Osteocyte (in vitro differentiated cells): ENCODE data around the gene FOXJ1. TPM values are rescaled to one million over a fixed set of nuclear protein-coding genes. Genes with fewer than 3 reads are reported as not detected.
"Not testable (repeated sequence)": the region's sequence is repeated elsewhere in the genome, so short reads cannot be mapped to it uniquely, and the experiment has no call there.

Experiments used
- DNase-seq: peaks from one replicate; pipeline ENCODE4 v3.0.0; 2021; ENCODE audit warnings: mixed read lengths; ENCODE audit not compliant: unreplicated experiment; ENCODE audit errors: extremely low spot score
- H3K27ac Mint-ChIP-seq: one replicate; pipeline ENCODE4 v1.8.0; 2021; ENCODE audit warnings: mild to moderate bottlenecking, mixed read lengths; ENCODE audit not compliant: unreplicated experiment
- H3K27me3 Mint-ChIP-seq: one replicate; pipeline ENCODE4 v1.8.0; 2021; ENCODE audit warnings: mixed read lengths; ENCODE audit not compliant: unreplicated experiment
- H3K36me3 Mint-ChIP-seq: one replicate; pipeline ENCODE4 v1.8.0; 2021; ENCODE audit warnings: mixed read lengths; ENCODE audit not compliant: unreplicated experiment
- H3K4me1 Mint-ChIP-seq: one replicate; pipeline ENCODE4 v1.8.0; 2021; ENCODE audit warnings: mixed read lengths; ENCODE audit not compliant: unreplicated experiment
- H3K4me3 Mint-ChIP-seq: one replicate; pipeline ENCODE4 v1.8.0; 2021; ENCODE audit warnings: mild to moderate bottlenecking, moderate library complexity, mixed read lengths; ENCODE audit not compliant: unreplicated experiment
- H3K9me3 Mint-ChIP-seq: one replicate; pipeline ENCODE4 v1.8.0; 2021; ENCODE audit warnings: mixed read lengths; ENCODE audit not compliant: unreplicated experiment
- long read RNA-seq: library from polyadenylated mRNA; unstranded; transcript quantifications from one replicate; pipeline ENCODE4 v2.0.0, GENCODE V29; 2021
- total RNA-seq: library from RNA; stranded (reverse); gene quantifications from 2 replicates; pipeline ENCODE4 v1.2.1, GENCODE V29; 2021
- TF ChIP-seq, protein P1 (sequence below): fragments of 200-600 bp; sonication (generic); IDR thresholded peaks from 2 replicates; pipeline ENCODE4 v1.5.0; 2021; ENCODE audit warnings: antibody characterized with exemption, mild to moderate bottlenecking, moderate library complexity

Gene FOXJ1, protein sequence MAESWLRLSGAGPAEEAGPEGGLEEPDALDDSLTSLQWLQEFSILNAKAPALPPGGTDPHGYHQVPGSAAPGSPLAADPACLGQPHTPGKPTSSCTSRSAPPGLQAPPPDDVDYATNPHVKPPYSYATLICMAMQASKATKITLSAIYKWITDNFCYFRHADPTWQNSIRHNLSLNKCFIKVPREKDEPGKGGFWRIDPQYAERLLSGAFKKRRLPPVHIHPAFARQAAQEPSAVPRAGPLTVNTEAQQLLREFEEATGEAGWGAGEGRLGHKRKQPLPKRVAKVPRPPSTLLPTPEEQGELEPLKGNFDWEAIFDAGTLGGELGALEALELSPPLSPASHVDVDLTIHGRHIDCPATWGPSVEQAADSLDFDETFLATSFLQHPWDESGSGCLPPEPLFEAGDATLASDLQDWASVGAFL
- 0.13 TPM in 2 replicates for total RNA-seq
- long read RNA-seq, result 0 reads

DNA sequence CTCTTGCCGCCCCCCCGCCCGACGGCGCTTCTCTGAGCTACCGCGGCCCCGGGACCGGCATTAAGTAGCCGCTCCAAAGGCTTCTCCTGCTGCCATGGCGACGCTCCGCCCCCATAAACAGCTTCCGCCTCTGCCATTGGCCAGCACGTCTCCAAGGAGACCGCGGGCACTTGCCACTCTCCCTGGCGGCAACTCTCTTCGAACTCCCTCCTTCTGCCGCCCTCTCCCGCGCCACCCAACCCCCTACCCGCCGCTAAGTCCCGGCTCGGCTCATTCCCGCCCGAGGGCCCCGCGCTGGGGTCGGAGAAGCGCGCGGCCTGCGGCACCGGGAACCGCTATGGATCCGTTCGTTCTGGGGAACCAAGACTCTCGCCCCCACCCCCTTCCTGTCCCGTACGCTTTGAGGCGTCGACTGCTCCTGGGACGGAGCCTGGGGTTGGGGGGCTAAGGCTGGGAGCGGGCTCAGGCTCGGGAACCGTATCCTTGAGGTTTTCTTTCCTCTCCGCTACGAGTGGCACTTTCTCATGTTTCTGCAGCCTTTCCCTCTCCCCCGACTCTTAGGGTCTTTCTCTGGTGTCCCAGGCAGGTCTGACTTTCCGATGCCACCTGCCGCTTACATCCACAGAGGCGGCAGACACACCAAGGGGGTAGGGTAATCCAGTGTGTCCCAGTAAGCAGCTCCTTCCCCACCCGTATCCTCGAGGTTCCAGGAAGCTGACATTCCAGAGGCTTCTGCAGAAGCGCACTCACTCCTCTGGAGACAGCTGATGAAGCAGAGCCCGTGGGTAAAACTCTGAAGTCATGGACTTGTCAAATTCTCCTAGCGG is at the start of gene FOXJ1:
Gene FOXJ1 (minus strand): TSS at position 34 of the 827 bp plus-strand sequence. CDS start 850 bp downstream, outside the sequence.
- Mint-ChIP-seq H3K4me3 (peak within 1 kb of the TSS; percentile 70), H3K9me3 (no peaks in the 10 kb centered on the region), H3K27ac (peak within 1 kb of the TSS; percentile 50), H3K4me1 (peaks cover 14% of the 10 kb centered on the region), H3K27me3 (peaks cover 12% of the 10 kb centered on the region), H3K36me3 (no peaks in the 10 kb centered on the region)
- TF ChIP-seq, protein P1, sequence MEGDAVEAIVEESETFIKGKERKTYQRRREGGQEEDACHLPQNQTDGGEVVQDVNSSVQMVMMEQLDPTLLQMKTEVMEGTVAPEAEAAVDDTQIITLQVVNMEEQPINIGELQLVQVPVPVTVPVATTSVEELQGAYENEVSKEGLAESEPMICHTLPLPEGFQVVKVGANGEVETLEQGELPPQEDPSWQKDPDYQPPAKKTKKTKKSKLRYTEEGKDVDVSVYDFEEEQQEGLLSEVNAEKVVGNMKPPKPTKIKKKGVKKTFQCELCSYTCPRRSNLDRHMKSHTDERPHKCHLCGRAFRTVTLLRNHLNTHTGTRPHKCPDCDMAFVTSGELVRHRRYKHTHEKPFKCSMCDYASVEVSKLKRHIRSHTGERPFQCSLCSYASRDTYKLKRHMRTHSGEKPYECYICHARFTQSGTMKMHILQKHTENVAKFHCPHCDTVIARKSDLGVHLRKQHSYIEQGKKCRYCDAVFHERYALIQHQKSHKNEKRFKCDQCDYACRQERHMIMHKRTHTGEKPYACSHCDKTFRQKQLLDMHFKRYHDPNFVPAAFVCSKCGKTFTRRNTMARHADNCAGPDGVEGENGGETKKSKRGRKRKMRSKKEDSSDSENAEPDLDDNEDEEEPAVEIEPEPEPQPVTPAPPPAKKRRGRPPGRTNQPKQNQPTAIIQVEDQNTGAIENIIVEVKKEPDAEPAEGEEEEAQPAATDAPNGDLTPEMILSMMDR, result no peak
- DNase-seq, result peak; percentile 96

DNA sequence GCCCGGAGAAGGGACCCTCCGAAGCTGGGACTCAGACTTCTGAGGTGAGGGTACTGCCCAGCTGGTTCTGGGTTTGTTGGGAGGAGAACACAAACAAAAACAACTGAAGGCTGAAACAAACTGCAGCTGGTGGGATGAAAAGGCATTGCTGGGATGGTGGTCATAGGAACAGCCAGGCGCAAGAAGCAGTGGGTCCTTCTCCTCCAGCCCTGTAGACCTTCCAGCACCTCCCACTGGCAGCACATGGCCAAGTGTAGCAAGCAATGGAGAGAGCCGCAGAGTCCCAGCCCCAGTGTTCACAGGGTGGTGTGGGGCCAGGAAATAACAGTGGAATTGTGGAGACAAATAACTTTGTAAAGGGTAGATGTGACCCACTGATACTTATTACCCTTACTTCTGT is 48.7 kb upstream of the FOXJ1 start:
- DNase-seq, result no peak
- H3K27ac Mint-ChIP-seq, result no peak overlapping the region
- H3K4me3 Mint-ChIP-seq, result no peak overlapping the region
- H3K9me3 Mint-ChIP-seq, result no peaks in the 10 kb centered on the region
- H3K4me1 Mint-ChIP-seq, result no peaks in the 10 kb centered on the region
- H3K36me3 Mint-ChIP-seq, result no peaks in the 10 kb centered on the region
- H3K27me3 Mint-ChIP-seq, result peaks cover 38% of the 10 kb centered on the region
- TF ChIP-seq, protein P1, result no peak

DNA sequence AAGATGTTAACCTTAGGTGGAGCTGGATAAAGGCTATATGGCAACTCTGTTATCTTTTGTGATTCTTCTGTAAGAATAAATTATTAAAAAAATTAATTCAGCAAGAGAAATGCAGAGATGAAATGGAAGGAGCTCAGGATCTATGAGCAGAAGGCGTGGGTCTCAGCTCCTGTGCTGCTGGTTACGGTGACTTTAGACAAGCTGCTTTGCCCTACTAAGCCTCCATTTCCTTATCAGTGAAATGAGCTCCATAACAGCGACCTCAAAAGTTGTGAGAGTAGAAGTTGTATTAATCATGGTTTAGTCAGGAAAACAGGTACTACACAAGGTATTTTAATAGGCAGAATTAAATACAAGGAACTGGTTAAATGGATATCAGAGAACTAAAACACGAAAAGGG is 48.2 kb upstream of the FOXJ1 start:
- H3K27ac Mint-ChIP-seq, result no peak overlapping the region
- TF ChIP-seq, protein P1, result no peak

DNA sequence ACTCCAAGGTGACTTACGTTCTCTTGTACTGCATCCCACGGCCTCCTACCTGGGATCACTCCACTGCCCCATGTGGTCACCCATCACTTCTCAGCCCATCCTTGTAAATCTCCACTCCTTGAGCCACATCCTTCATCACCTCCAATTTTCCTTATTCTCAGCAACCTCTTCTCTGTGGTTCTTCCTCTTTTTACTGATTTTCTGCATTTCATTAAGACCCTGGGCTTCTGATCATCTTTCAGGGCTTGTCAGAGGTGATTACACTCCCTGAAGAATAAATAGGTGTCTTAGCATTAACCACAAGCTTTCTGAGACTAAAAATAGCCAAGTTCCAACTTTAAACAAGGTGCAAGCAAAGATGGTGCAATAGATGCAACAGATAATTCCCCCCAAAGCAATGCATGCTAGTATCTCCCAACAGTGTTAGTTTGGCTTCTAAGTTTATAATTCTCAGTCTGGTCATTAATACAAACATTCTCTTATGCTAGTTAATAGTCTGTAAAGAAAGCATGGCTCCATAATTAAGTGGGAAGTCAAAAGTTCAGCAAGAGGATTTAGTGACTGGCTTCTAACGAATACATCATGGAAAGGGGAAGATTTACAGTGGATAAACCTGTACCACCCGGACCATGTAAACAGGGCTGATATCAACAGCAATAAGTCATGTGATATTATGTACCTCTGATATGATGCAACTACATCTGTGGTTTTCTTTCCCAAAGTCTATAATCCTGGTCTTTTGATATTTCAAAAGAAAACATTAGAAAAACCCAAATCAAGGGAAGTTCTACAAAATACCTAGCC is 47.4 kb upstream of the FOXJ1 start:
- H3K4me3 Mint-ChIP-seq, result no peak overlapping the region
- no peaks in the 10 kb centered on the region for H3K4me1 Mint-ChIP-seq
- no peaks in the 10 kb centered on the region for H3K36me3 Mint-ChIP-seq
- H3K9me3 Mint-ChIP-seq, result no peaks in the 10 kb centered on the region
- no peak for DNase-seq
- peaks cover 37% of the 10 kb centered on the region for H3K27me3 Mint-ChIP-seq
- no peak overlapping the region for H3K27ac Mint-ChIP-seq
- TF ChIP-seq, protein P1, result no peak

More for the DNA sequence above, 48.2 kb upstream of the FOXJ1 start:
- peaks cover 39% of the 10 kb centered on the region for H3K27me3 Mint-ChIP-seq
- H3K9me3 Mint-ChIP-seq, result no peaks in the 10 kb centered on the region
- no peak for DNase-seq
- H3K4me3 Mint-ChIP-seq, result no peak overlapping the region
- H3K4me1 Mint-ChIP-seq, result no peaks in the 10 kb centered on the region
- no peaks in the 10 kb centered on the region for H3K36me3 Mint-ChIP-seq

DNA sequence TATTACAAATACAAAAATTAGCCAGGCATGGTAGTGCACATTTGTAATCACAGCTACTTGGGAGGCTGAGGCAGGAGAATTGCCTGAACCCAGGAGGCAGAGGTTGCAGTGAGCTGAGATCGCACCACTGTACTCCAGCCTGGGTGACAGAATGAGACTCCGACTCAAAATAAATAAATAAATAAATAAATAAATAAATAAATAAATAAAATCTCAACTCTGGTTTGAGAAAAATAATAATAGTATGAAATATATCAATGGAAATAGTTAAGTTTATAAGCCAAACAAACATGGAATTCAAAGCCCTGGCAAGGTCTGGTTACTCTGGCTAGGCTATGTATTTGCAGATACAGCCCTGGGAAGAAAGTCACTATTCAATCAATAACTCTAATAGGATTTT is 45.7 kb upstream of the FOXJ1 start:
- H3K4me1 Mint-ChIP-seq, H3K27ac Mint-ChIP-seq, H3K9me3 Mint-ChIP-seq, H3K36me3 Mint-ChIP-seq, DNase-seq, H3K4me3 Mint-ChIP-seq: not testable (repeated sequence)
- peaks cover 27% of the 10 kb centered on the region for H3K27me3 Mint-ChIP-seq
